ENCODE results near the gene SERTAD2.

Gene SERTAD2

GRCh38 chr2:64672708-64673107 is 19.0 kb upstream of the SERTAD2 start:
- FAIRE-seq, result no peak

GRCh38 chr2:64670047-64670446 is 16.3 kb upstream of the SERTAD2 start:
- no peak for FAIRE-seq

GRCh38 chr2:64669288-64669687 is 15.6 kb upstream of the SERTAD2 start:
- FAIRE-seq, result no peak

- no peak for FAIRE-seq
These were observed 14.8 kb upstream of the SERTAD2 start for GRCh38 chr2:64668542-64668941.

- FAIRE-seq, result no peak
These were observed 13.8 kb upstream of the SERTAD2 start for GRCh38 chr2:64667535-64667934.

- no peak for FAIRE-seq
These were observed 13.2 kb upstream of the SERTAD2 start for GRCh38 chr2:64666810-64667438.

GRCh38 chr2:64665709-64666108 is 12.0 kb upstream of the SERTAD2 start:
- no peak for FAIRE-seq

GRCh38 chr2:64663402-64663801 is 9.7 kb upstream of the SERTAD2 start:
- FAIRE-seq, result no peak

- FAIRE-seq, result no peak
These were observed 8.0 kb upstream of the SERTAD2 start for GRCh38 chr2:64661741-64662169.

- no peak for FAIRE-seq
These were observed 5.5 kb upstream of the SERTAD2 start for GRCh38 chr2:64659252-64659651.

- no peak for FAIRE-seq
These were observed 4.6 kb upstream of the SERTAD2 start for GRCh38 chr2:64658269-64658668.

GRCh38 chr2:64657411-64657810 is 3.7 kb upstream of the SERTAD2 start:
- FAIRE-seq, result no peak

GRCh38 chr2:64656379-64656778 is 2.7 kb upstream of the SERTAD2 start:
- no peak for FAIRE-seq

GRCh38 chr2:64655873-64656272 is 2.2 kb upstream of the SERTAD2 start:
- FAIRE-seq, result no peak

- FAIRE-seq, result no peak
These were observed 1.4 kb upstream of the SERTAD2 start for GRCh38 chr2:64655018-64655664.

GRCh38 chr2:64654063-64654811 is 524 bp upstream of the SERTAD2 start:
- FAIRE-seq, result no peak

- FAIRE-seq, result no peak
These were observed 1.2 kb downstream of the SERTAD2 start for GRCh38 chr2:64652231-64653108.

GRCh38 chr2:64651590-64651989 is 2.1 kb downstream of the SERTAD2 start:
- no peak for FAIRE-seq

GRCh38 chr2:64650722-64651338 is 2.9 kb downstream of the SERTAD2 start:
- FAIRE-seq, result no peak

- FAIRE-seq, result no peak
These were observed 3.4 kb downstream of the SERTAD2 start for GRCh38 chr2:64650296-64650695.

GRCh38 chr2:64649626-64650025 is 4.1 kb downstream of the SERTAD2 start:
- no peak for FAIRE-seq

GRCh38 chr2:64649013-64649484 is 4.7 kb downstream of the SERTAD2 start:
- FAIRE-seq, result no peak
